Tibial nerve (tissue), 3 donors: Measurements from ENCODE around the gene SSBP2.

Experiments used
- CTCF ChIP-seq, 5 experiments: fragments of 200-600 bp in 3 of 5; fragments of 450-650 bp in 2 of 5; sonication (generic) in 3 of 5; IDR thresholded peaks; one replicate each; pipeline ENCODE4 v1.5.1; 2016 to 2019; ENCODE audit warnings: antibody characterized with exemption in 5 of 5, mild to moderate bottlenecking in 3 of 5, moderate library complexity in 2 of 5
- POLR2A ChIP-seq, 2 donors: fragments of 450-650 bp; IDR thresholded peaks; one replicate each; pipeline ENCODE4 v1.6.1; 2017; ENCODE audit warnings: antibody characterized with exemption in 2 of 2, mild to moderate bottlenecking in 2 of 2, moderate library complexity in 2 of 2

- no peak for TF ChIP-seq CTCF (IDR thresholded peaks at IDR 0.05)
- TF ChIP-seq POLR2A (IDR thresholded peaks at IDR 0.05) = no peak
Measured at GRCh38 chr5:81522571-81522970, 228.3 kb downstream of the SSBP2 start.
